HCT116 (cell line): ENCODE data around the gene PRIMA1. TPM values are rescaled to one million over a fixed set of nuclear protein-coding genes. Genes with fewer than 3 reads are reported as not detected.

Experiments used
- ATAC-seq: fragments of 200-7000 bp; cut with Tn5 transposase; 2 replicates; pipeline ENCODE4 v1.9.1; 2020; ENCODE audit warnings: mild to moderate bottlenecking, moderate library complexity
- BruUV-seq: library from RNA; stranded (reverse); fragments of 400-500 nt; replicated peaks from 2 replicates; lab custom pipeline; 2021; lab: Mats Ljungman, UMichigan
- CTCF ChIA-PET: fragments of 300-600 bp; sonication (Branson Sonifier 250); formaldehyde crosslinking; loops from one replicate; lab custom pipeline; 2021; ENCODE audit warnings: antibody characterized with exemption; lab: Charles Lee
- POLR2A ChIA-PET: fragments of 300-600, 350-600 bp; sonication (Branson Sonifier 250); formaldehyde crosslinking; loops from one replicate; lab custom pipeline; 2021; ENCODE audit warnings: antibody characterized with exemption; lab: Charles Lee
- RAD21 ChIA-PET, 2 experiments: fragments of 300-600 bp; sonication (Branson Sonifier 250); formaldehyde crosslinking; loops; one replicate each; lab custom pipeline; 2023; ENCODE audit warnings: low total read pairs in 2 of 2; ENCODE audit not compliant: uncharacterized antibody in 2 of 2, unreplicated experiment in 2 of 2, low non-redundant PET in 1 of 2; lab: Charles Lee
- DNase-seq: peaks from one replicate; pipeline ENCODE4 v3.0.0-alpha.2; 2010; ENCODE audit warnings: low read depth, low spot score
- H2AFZ ChIP-seq: fragments of 200-600 bp; shearing (Covaris generic), sonication (generic); 2 replicates; pipeline ENCODE4 v1.6.1; 2017; ENCODE audit warnings: low read depth, mixed run types, mixed read lengths, antibody characterized with exemption, low read length; ENCODE audit not compliant: poor library complexity, severe bottlenecking
- H3K27ac ChIP-seq: 2 replicates; pipeline ENCODE4 v1.5.1; 2012; ENCODE audit warnings: low read depth, low read length
- H3K27me3 ChIP-seq: fragments of 200-600 bp; sonication (generic); 2 replicates; pipeline ENCODE4 v1.6.1; 2016; ENCODE audit warnings: mixed run types, low read length, mixed read lengths; ENCODE audit not compliant: insufficient read depth
- H3K36me3 ChIP-seq, 2 experiments: fragments of 200-500 bp in 1 of 2; fragments of 200-600 bp in 1 of 2; sonication (Bioruptor generic) in 1 of 2; sonication (generic) in 1 of 2; 2 replicates each; pipeline versions ENCODE4 v1.5.1 to v1.6.1; 2014 to 2016; ENCODE audit warnings: low read length in 2 of 2, inconsistent platforms in 1 of 2, mixed read lengths in 1 of 2, mixed run types in 1 of 2; ENCODE audit not compliant: insufficient read depth in 2 of 2, control insufficient read depth in 1 of 2
- H3K4me1 ChIP-seq, 2 experiments: fragments of 200-600 bp in 1 of 2; sonication (generic) in 1 of 2; 2 replicates each; pipeline versions ENCODE4 v1.5.1 to v1.6.1; 2012 to 2017; ENCODE audit warnings: low read length in 2 of 2, inconsistent platforms in 1 of 2, mild to moderate bottlenecking in 1 of 2, mixed read lengths in 1 of 2, mixed run types in 1 of 2, moderate library complexity in 1 of 2; ENCODE audit not compliant: insufficient read depth in 2 of 2, control insufficient read depth in 1 of 2
- H3K4me2 ChIP-seq: fragments of 200-600 bp; sonication (generic); 2 replicates; pipeline ENCODE4 v1.6.1; 2017; ENCODE audit warnings: mixed run types, low read length, mixed read lengths
- H3K4me3 ChIP-seq, 2 experiments: fragments of 200-600 bp in 1 of 2; sonication (generic) in 1 of 2; replicated peaks in 1 of 2; 2 replicates each; pipeline ENCODE4 v1.5.1; 2011 to 2016; ENCODE audit warnings: low read length in 2 of 2, control low read depth in 1 of 2, low read depth in 1 of 2, mild to moderate bottlenecking in 1 of 2, mixed read lengths in 1 of 2, mixed run types in 1 of 2
- H3K79me2 ChIP-seq: fragments of 200-600 bp; sonication (generic); 2 replicates; pipeline ENCODE4 v1.6.1; 2017; ENCODE audit warnings: mild to moderate bottlenecking, mixed run types, low read length, moderate library complexity, mixed read lengths; ENCODE audit not compliant: insufficient read depth
- H3K9ac ChIP-seq: fragments of 200-600 bp; sonication (generic); 2 replicates; pipeline ENCODE4 v1.6.1; 2016; ENCODE audit warnings: low read length, mixed read lengths
- H3K9me2 ChIP-seq: fragments of 200-600 bp; sonication (generic), shearing (Covaris generic); 2 replicates; pipeline ENCODE4 v1.6.1; 2017; ENCODE audit warnings: mixed run types, mild to moderate bottlenecking, moderate library complexity; ENCODE audit not compliant: insufficient read depth
- H3K9me3 ChIP-seq, 2 experiments: fragments of 200-500 bp in 1 of 2; fragments of 200-600 bp in 1 of 2; sonication (Bioruptor generic) in 1 of 2; sonication (generic) in 1 of 2; 2 replicates each; pipeline ENCODE4 v1.6.1; 2014 to 2017; ENCODE audit warnings: low read length in 2 of 2, mixed read lengths in 2 of 2, inconsistent platforms in 1 of 2, low read depth in 1 of 2, mild to moderate bottlenecking in 1 of 2, mixed run types in 1 of 2, moderate library complexity in 1 of 2; ENCODE audit not compliant: control insufficient read depth in 1 of 2, insufficient read depth in 1 of 2
- H4K20me1 ChIP-seq: fragments of 200-600 bp; sonication (generic), shearing (Covaris generic); 2 replicates; pipeline ENCODE4 v1.6.1; 2017; ENCODE audit warnings: mixed run types, mild to moderate bottlenecking, moderate library complexity; ENCODE audit not compliant: insufficient read depth
- ATF3 ChIP-seq: IDR thresholded peaks from 2 replicates; pipeline ENCODE4 v1.6.1; 2012
- CBX3 ChIP-seq: IDR thresholded peaks from 2 replicates; pipeline ENCODE4 v1.6.1; 2012; ENCODE audit warnings: low read depth
- CTCF ChIP-seq, 3 experiments: fragments of 200-600 bp in 1 of 3; sonication (generic) in 1 of 3; IDR thresholded peaks in 2 of 3; conservative IDR thresholded peaks in 1 of 3; 2 replicates each; pipeline ENCODE4 v1.5.1; 2012 to 2017; ENCODE audit warnings: low read depth in 2 of 3, low read length in 2 of 3, antibody characterized with exemption in 1 of 3, borderline replicate concordance in 1 of 3, control low read depth in 1 of 3, mild to moderate bottlenecking in 1 of 3, mixed read lengths in 1 of 3, mixed run types in 1 of 3, moderate library complexity in 1 of 3; ENCODE audit not compliant: insufficient read depth in 1 of 3
- EGR1 ChIP-seq: IDR thresholded peaks from 2 replicates; pipeline ENCODE4 v1.6.1; 2012; ENCODE audit warnings: low read depth
- ELF1 ChIP-seq: IDR thresholded peaks from 2 replicates; pipeline ENCODE4 v1.6.1; 2012; ENCODE audit warnings: low read depth, borderline replicate concordance
- EZH2 ChIP-seq: fragments of 200-600 bp; sonication (generic); IDR thresholded peaks from 2 replicates; pipeline ENCODE4 v1.6.1; 2017; ENCODE audit warnings: antibody characterized with exemption, mixed run types
- FOSL1 ChIP-seq: IDR thresholded peaks from 2 replicates; pipeline ENCODE4 v1.6.1; 2012; ENCODE audit warnings: low read depth
- JUND ChIP-seq: IDR thresholded peaks from 2 replicates; pipeline ENCODE4 v1.6.1; 2012
- MAX ChIP-seq: IDR thresholded peaks from 2 replicates; pipeline ENCODE4 v1.6.1; 2012
- POLR2A ChIP-seq: IDR thresholded peaks from 2 replicates; pipeline ENCODE4 v1.7.0; 2011; ENCODE audit warnings: borderline replicate concordance; ENCODE audit not compliant: insufficient read depth, insufficient read length; ENCODE audit errors: extremely low read depth
- POLR2AphosphoS5 ChIP-seq: IDR thresholded peaks from 2 replicates; pipeline ENCODE4 v1.6.1; 2011; ENCODE audit warnings: mild to moderate bottlenecking, low read depth, low read length, moderate library complexity
- RAD21 ChIP-seq: IDR thresholded peaks from 2 replicates; pipeline ENCODE4 v1.6.1; 2012; ENCODE audit warnings: low read depth, mild to moderate bottlenecking
- REST ChIP-seq: IDR thresholded peaks from 2 replicates; pipeline ENCODE4 v1.6.1; 2012; ENCODE audit warnings: low read depth
- SIN3A ChIP-seq: IDR thresholded peaks from 2 replicates; pipeline ENCODE4 v1.6.1; 2012; ENCODE audit warnings: low read depth
- SRF ChIP-seq: IDR thresholded peaks from 2 replicates; pipeline ENCODE4 v1.6.1; 2012; ENCODE audit warnings: low read depth
- YY1 ChIP-seq: IDR thresholded peaks from 2 replicates; pipeline ENCODE4 v1.6.1; 2011; ENCODE audit warnings: low read length, low read depth, moderate library complexity, mild to moderate bottlenecking; ENCODE audit not compliant: insufficient replicate concordance; ENCODE audit errors: extremely low read depth
- ZBTB33 ChIP-seq: IDR thresholded peaks from 2 replicates; pipeline ENCODE4 v1.6.1; 2011; ENCODE audit warnings: mild to moderate bottlenecking, low read length, moderate library complexity; ENCODE audit not compliant: insufficient replicate concordance; ENCODE audit errors: extremely low read depth
- ZNF274 ChIP-seq: fragments of 200-500 bp; sonication (Bioruptor generic); IDR thresholded peaks from 2 replicates; pipeline ENCODE4 v1.6.1; 2014; ENCODE audit warnings: mild to moderate bottlenecking, low read depth, low read length, inconsistent platforms
- intact Hi-C: fragments of 100-400 bp; cut with micrococcal nuclease; formaldehyde crosslinking; loops from 2 replicates; pipeline ENCODE4 v1.10.0; 2022
- total RNA-seq: library from RNA; stranded (reverse); gene quantifications from one replicate; pipeline ENCODE4 v1.2.1, GENCODE V29; 2021; ENCODE audit not compliant: unreplicated experiment

PRIMA1 gene
- total RNA-seq, 1 experiment from 2014 or later = 1.5 TPM

- no peak for TF ChIP-seq POLR2AphosphoS5
- TF ChIP-seq RAD21 = no peak
- no peak for TF ChIP-seq ATF3
- no peak for TF ChIP-seq ZNF274
- TF ChIP-seq SIN3A = no peak
- TF ChIP-seq JUND = no peak
- TF ChIP-seq EZH2 = no peak
Measured at GRCh38 chr14:93753647-93754046, 34.6 kb downstream of the PRIMA1 start (continued).

- BruUV-seq = no TSS peak
- Histone ChIP-seq H4K20me1 (no peaks in the 10 kb centered on the region), H3K4me3 (no peak overlapping the region), H3K27me3 (no peaks in the 10 kb centered on the region), H3K79me2 (no peaks in the 10 kb centered on the region), H3K9me3 (no peaks in the 10 kb centered on the region), H3K9me2 (no peaks in the 10 kb centered on the region), H2AFZ (no peak overlapping the region), H3K27ac (no peak overlapping the region), H3K9ac (no peak overlapping the region), H3K4me2 (no peak overlapping the region), H3K4me1 (no peaks in the 10 kb centered on the region), H3K36me3 (no peaks in the 10 kb centered on the region)
- POLR2A ChIA-PET = no interaction called here
- ATAC-seq (no peak), DNase-seq (no peak)
- intact Hi-C loops = no loop called here
- RAD21 ChIA-PET = no interaction called here
- CTCF ChIA-PET = no interaction called here
- TF ChIP-seq CBX3 (no peak), ELF1 (no peak), SRF (no peak), ZNF274 (no peak), REST (no peak), CTCF (IDR thresholded peaks at IDR 0.05 in 2 of 3, conservative IDR thresholded peaks at IDR 0.05 in 1 of 3; ENCODE audit: borderline replicate concordance in 1 of 3, insufficient read depth in 1 of 3, low read depth in 2 of 3, low read length in 2 of 3) (no peak), EGR1 (no peak), YY1 (no peak), MAX (no peak), FOSL1 (no peak), ZBTB33 (no peak), EZH2 (no peak), POLR2A (no peak), JUND (no peak), RAD21 (no peak)
Measured at GRCh38 chr14:93752980-93753561, 35.2 kb downstream of the PRIMA1 start.
